ENCODE data around the gene RCVRN.
"Not testable (repeated sequence)": the region's sequence is repeated elsewhere in the genome, so short reads cannot be mapped to it uniquely, and the experiment has no call there.

Gene RCVRN

GRCh38 chr17:9922012-9922848, 17.2 kb upstream of the RCVRN start:
- DNase-seq (ENCODE audit: low read depth in 2 of 2) = no peak

GRCh38 chr17:9921216-9921615, 16.1 kb upstream of the RCVRN start:
- not testable (repeated sequence) for DNase-seq (ENCODE audit: low read depth in 2 of 2)

- DNase-seq (ENCODE audit: low read depth in 2 of 2) = no peak
These were observed 13.8 kb upstream of the RCVRN start for GRCh38 chr17:9918804-9919352.

- DNase-seq (ENCODE audit: low read depth in 2 of 2) = no peak
These were observed 13.3 kb upstream of the RCVRN start for GRCh38 chr17:9918352-9918751.

- DNase-seq (ENCODE audit: low read depth in 2 of 2) = no peak
These were observed 12.7 kb upstream of the RCVRN start for GRCh38 chr17:9917801-9918200.

GRCh38 chr17:9917131-9917530, 12.1 kb upstream of the RCVRN start:
- DNase-seq (ENCODE audit: low read depth in 2 of 2) = no peak

GRCh38 chr17:9916108-9916507, 11.0 kb upstream of the RCVRN start:
- DNase-seq (ENCODE audit: low read depth in 2 of 2) = no peak

GRCh38 chr17:9913476-9913875, 8.4 kb upstream of the RCVRN start:
- no peak for DNase-seq (ENCODE audit: low read depth in 2 of 2)

GRCh38 chr17:9912121-9913099, 7.3 kb upstream of the RCVRN start:
- DNase-seq (ENCODE audit: low read depth in 2 of 2) = no peak

- no peak for DNase-seq (ENCODE audit: low read depth in 2 of 2)
These were observed 6.0 kb upstream of the RCVRN start for GRCh38 chr17:9911089-9911488.

- DNase-seq (ENCODE audit: low read depth in 2 of 2) = no peak
These were observed 3.6 kb upstream of the RCVRN start for GRCh38 chr17:9908649-9909042.

- no peak for DNase-seq (ENCODE audit: low read depth in 2 of 2)
These were observed 3.0 kb upstream of the RCVRN start for GRCh38 chr17:9907883-9908648.

- no peak for DNase-seq (ENCODE audit: low read depth in 2 of 2)
These were observed 2.1 kb upstream of the RCVRN start for GRCh38 chr17:9907131-9907530.

- no peak for DNase-seq (ENCODE audit: low read depth in 2 of 2)
These were observed 1.5 kb upstream of the RCVRN start for GRCh38 chr17:9906616-9907015.

- DNase-seq (ENCODE audit: low read depth in 2 of 2) = no peak
These were observed 831 bp upstream of the RCVRN start for GRCh38 chr17:9905902-9906301.

- no peak for DNase-seq (ENCODE audit: low read depth in 2 of 2)
These were observed 594 bp downstream of the RCVRN start for GRCh38 chr17:9904277-9905077.

GRCh38 chr17:9902120-9902519, 3.0 kb downstream of the RCVRN start:
- DNase-seq (ENCODE audit: low read depth in 2 of 2) = no peak

- DNase-seq (ENCODE audit: low read depth in 2 of 2) = no peak
These were observed 4.3 kb downstream of the RCVRN start for GRCh38 chr17:9900784-9901183.

GRCh38 chr17:9900044-9900594, 5.0 kb downstream of the RCVRN start:
- no peak for DNase-seq (ENCODE audit: low read depth in 2 of 2)

- no peak for DNase-seq (ENCODE audit: low read depth in 2 of 2)
These were observed 5.6 kb downstream of the RCVRN start for GRCh38 chr17:9899280-9900043.
